Stimulated activated CD8-positive, alpha-beta memory T cell treated with anti-CD3 and anti-CD28 coated beads, Interleukin-12 subunit alpha, Interleukin-12 subunit beta, amount 100 ng/mL, for 4 hours (primary cell): ENCODE measurements around the gene PTPRM.

Experiments used
- DNase-seq: peaks from one replicate; pipeline ENCODE4 v3.0.0-alpha.2; 2020; ENCODE audit warnings: low read depth

The PTPRM gene

DNA sequence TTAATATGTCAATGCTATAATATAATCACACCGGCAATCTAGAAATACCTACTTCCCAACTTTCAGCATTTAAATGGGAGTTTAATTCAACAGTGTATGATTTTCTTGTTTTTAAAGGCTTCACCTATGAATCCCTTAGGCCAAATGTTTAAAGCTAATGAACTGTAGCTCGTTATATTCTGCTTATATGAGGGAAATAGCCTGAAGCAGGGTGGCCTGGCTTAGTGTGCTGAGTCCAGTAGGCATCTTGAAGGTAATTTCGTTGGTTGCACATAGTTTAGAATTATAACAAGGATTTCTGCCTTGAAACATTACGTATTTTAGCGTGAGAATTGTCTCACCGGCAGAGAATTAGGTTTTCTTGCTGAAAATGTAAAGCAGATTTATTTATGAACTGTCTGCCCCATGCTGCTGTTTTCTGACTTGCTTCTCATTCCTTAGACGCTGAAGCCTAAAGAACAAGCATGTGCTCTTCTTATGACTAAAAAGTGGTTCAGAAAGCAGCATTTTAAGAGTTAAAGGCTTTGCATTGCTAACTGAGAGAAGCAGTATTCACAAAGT is 608.5 kb downstream of the PTPRM start:
- DNase-seq: no peak

DNA sequence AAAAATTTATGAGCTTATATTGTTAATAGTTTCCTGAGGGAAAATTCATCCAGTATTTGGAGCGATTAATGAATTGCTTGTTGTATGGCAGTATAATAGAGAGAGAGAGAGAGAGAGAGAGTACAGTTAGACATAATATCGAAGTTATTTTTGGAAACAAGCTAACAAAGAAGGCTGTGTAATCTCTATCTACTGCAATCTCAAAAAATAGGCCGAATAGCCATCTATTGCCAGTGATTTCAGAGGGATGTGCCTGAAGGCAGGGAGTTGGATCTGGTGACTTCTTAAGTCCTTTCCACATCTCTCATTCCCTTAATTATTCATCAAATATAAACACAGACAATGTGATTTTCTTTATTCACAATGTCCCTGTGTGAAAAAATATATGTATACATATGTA is 609.0 kb downstream of the PTPRM start:
- no peak for DNase-seq

DNA sequence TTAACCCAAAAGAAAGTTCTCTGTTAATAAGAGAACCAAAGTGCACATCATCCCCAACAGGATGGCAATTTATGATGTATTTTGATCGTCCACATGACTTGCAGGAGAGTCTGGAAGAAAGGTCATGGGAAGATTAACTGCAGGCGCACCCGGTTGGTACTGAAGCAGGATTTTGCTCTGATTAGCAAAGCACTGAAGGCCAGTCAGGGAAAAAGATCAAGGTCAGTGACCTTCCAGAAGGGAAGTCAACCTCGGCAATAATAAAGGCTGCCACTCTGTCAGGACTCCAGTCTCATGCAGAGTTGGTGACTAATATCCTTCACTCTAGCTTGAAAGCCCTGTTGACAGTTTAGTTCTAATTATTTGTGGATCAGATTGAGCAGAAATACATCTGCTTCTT is 609.4 kb downstream of the PTPRM start:
- DNase-seq: no peak

DNA sequence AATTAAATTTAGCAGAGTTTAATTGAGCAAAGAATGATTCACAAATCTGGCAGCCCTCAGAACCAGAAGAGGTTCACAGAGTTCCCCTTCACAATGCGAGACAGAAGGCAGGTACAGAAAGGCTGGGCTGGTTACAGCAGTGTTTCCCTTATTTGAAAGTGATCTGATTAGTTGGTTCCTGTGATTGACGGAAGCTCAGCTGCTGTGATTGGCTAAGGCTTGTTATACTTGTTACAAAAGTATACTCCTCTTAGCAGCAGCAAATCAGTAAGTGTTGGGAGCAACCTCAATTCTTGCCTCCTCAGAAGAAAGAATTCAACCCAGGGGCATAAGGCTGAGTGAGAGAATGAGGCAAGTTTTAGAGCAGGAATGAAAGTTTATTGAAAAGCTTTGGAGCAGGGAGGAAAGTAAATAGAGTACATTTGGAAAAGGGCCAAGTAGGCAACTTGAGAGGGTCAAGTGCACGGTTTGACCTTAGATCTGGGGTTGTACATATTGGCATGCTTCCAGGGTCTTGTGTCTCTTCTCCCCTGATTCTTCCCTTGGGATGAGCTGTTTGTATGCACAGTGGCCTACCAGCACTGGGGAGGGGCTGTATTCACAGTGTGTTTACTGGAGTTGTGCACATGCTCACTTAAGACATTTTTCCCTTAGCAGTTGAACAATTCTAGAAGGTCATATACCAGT is 610.4 kb downstream of the PTPRM start:
- DNase-seq: no peak

DNA sequence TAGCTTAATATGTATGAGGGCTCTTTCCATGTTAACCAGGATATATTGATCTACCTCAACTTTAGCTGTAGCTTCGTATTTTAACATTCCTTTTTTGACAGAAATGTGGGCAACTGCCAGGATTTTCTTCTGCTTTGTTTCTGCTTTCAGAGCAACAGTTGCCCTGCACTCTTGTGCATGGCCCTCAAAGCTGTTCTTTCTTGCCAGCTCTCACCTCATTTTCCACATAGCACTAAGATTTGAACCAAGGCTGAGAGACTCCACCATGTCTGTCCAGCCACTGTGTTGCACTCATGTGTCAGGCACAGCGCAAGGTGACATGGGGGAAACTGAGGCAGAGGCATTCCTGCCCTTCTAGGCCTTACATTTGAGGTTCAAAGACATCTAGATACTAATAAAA is 619.3 kb downstream of the PTPRM start:
- DNase-seq: no peak

DNA sequence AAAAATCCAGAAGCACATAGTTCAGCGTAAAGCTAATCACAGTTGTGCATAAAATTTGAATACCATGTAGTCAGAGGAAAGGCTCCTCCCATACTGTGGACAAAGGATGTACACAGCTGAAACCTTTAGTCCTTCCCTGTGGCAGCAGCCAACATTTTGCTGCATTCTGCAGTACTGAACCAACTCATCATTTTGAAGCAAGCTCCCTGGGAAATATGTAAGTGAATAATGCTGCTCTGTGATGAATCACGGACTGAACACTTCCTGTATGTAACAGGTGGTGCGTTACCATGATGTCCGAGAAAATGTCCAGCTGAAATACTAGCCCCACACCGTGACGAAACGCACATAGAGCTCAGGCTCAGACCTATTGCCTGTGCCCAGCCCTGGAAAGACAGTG is 621.1 kb downstream of the PTPRM start:
- DNase-seq: no peak

DNA sequence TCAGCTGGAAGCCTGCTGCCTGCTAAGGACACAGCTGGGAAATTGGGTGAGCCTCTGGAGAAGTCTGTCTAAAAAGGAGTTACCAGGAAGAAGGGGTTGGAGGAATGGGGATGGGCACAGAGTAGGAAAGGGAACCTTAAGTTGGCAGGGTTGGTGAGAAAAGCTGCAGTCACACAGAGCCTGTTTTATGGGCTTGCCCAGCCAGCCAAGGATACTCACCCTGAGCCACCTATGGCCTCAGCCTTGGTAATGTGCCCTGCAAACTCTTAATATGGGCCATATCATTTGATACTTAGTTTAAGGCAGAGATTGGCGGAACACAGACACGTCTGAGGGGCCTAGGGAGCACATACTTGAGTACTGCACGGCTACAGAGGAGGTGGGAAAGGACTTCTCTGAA is 623.9 kb downstream of the PTPRM start:
- no peak for DNase-seq

DNA sequence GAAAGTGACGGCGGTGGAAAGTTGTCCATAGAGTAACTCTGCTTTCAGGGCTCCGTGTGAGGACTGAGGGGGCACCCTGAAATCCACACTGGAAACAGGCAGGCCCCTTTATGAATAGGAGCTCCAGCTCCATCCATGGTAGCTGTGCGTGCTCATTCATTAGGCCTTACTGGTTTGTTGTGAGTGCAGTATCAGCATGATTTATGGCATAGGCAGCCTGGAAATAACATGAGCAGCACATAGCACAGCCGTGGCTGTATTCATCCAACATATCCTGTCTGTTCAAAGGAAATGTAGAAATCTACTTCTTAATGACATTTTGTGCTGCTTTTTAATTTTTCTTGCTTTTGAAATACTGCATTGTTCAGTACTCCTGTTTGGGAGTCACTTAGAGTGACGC is 627.3 kb downstream of the PTPRM start:
- DNase-seq: no peak

DNA sequence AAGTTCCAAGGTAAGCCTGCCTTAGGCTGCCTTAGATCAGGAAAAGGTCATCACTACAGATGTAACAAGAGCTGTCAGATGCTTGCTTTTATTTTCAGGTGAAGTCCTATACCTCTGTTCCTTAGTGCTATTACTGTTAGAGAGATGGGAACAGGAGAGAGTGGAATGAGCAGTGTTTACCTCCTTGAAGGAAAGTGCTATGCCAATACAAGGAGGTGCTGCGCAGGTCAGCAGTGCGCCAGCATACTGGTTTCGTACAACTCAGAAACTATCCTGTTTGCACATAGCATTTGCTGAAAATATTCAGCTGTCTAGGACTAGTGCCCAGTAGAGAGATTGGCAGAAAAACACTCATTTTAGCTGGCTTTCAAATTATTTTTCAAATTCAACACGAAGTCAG is 629.1 kb downstream of the PTPRM start:
- no peak for DNase-seq

DNA sequence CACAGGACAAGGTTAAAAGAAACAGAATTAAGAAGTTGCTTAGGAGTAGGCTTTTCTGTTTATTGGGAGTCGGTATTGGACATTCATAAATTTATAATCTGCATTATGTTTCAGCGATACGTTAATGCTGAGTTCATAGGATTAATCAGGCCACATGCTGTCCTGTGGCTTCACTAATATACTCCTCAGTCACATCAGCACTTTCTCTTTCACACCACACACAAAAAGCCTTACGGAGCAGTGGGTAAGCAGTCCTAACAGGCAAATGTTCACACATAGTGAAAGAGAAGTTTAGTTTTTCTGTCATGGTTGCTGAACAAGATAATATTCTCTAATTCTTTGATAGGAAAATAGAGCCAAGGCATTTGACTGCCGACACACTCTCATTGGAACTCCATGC is 630.4 kb downstream of the PTPRM start:
- no peak for DNase-seq

DNA sequence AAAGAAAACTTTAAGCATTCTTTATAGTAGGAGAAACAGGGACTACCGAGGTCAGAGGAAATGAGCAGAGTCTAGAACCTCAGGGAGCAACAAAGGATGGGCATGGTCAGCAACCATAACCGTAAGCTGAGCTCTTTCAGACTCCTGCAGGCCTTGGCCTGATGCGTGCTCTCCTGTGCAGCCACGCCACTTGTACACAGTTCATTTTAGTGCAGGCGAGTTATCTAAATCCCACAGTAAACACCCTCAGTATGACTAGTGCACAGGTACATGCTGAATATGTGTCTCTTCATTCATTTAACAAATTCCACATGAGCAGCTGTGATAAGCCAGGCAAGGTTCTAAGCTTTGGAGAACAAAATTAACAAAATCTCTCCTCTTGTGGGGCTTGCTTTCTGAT is 640.9 kb downstream of the PTPRM start:
- DNase-seq: no peak

DNA sequence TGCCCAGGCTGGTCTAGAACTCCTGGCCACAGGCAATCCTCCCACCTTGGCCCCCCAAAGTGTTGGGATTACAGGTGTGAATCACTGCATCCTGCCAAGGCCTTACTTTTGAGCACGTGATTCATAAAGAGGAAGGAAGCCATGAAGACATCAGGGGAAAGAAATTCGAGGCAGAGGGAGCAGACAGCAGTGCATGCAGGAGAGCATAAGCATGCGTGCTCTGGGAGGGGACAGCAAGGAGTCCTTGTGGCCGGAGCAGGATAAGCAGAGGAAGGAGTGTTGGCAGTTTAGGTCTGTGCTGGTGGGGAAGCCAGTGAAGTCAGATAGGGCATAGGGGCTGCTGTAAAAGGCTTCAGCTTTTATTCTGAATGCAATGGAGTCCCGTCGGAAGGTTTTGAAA is 641.6 kb downstream of the PTPRM start:
- DNase-seq: no peak

DNA sequence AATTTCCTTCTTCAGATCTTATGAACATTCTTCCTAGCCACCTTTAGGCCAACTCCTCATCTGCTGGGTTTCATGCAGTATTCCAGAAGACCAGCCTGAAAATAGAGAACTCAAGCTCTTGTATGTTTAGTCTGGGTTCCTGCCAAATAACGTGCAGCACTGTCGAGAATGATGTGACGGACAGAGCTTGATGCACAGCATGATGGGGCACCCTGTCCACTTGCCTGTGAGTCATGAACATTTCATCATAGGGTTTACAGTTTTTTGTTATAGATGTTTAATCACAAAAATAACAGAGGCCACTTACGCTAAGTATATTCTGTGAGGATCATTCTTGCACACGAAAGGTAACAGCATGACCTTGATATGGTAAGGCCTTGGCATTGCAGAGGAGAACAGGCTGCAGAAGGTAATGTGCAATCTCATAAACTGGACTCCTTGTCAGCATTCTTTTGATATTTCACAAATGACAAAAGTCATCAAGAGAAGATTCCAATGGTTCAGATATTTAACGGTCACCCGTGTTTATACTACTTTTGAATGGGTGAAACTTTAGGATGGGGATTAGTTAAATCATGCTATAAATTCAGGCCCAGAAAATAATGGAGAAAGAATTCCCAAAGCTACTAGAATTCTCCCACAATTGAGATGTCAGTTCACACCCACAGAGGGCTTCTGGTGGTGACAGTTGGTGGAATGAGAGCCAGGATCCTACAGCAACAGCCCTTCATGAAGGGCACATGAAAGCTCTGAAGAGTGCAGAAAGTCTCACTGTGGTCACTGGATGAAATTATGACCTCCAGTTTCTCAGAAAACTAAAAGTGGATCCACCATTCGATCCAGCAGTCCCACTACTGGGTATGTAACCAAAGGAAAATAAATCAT is 646.0 kb downstream of the PTPRM start:
- DNase-seq: no peak

DNA sequence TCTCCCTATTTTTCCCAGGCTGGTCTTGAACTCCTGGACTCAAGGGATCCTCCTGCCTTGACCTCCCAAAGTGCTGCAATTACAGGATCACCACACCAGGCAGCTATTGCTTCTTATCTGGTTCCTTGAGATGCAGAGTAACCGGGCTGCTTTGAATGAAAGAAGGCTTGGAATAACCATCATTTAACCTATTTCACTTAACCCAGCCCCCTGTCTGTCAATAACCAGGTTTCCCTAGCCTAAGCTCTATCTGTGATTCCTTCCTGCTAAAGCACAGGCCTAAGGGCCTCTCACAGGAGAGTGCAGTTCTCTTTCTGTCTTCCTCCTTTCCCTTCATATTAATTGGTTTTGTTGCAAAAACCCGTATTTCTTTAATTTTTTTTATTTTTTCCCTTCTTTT is 648.6 kb downstream of the PTPRM start:
- no peak for DNase-seq

DNA sequence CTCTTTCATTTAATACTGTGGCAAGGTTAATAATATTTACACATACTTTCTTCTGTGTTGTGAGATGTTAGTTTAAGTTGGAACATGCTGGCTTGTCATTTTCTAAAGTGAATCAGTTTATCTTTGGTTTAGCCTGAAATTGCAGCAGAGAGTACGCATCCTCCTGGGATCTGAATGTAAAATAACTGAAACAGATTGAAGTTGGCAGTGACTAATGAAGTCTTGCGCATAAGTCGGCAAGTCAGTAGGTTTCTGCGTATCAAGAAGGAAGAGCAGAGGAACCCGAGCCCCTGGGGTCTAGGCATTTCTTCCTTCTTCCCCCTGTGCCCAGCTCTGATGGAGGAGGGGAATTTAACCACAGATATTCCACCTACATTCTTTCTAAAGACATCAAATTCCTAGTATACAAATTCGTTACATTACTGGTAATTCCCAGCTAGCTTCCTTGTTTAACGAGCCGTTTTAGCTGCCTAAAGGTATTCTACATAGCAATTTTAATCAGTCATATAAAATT is 650.0 kb downstream of the PTPRM start:
- no peak for DNase-seq

DNA sequence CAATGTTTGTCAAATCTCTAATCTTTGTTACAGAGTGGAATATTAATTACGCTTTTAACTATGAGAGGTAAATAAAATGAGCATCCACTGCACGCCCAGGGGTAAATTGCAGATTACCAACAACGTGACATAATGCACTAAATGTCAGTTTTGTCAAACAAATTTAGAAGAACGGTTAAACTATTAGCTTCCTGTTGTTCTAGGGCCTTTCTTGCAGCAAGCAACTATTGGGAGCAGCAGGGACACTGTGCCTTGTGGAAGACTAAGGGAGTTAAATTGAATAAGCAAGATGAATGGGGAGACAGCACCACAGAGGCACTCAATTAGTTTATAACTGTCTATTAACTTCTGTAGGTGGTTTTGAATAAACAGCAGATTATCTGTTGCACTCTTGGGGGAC is 651.1 kb downstream of the PTPRM start:
- no peak for DNase-seq

DNA sequence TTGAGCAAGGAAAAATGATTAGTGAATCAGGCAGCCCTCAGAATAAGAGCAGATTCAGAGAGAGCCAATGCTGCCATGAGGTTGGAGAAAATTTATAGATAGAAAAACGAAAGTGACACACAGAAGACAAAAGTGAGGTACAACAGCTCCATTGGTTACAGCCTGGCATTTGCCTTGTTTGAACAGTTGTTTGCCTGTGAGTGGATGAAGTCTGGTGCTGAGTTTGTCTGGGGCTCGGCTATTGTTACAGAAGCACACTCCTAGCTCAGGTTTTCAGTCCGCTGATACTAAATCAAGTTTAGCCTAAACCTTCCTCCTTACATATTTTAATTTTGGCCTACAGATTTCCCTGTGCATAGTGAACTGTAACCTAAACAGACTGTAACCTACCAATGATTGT is 654.3 kb downstream of the PTPRM start:
- DNase-seq: no peak

DNA sequence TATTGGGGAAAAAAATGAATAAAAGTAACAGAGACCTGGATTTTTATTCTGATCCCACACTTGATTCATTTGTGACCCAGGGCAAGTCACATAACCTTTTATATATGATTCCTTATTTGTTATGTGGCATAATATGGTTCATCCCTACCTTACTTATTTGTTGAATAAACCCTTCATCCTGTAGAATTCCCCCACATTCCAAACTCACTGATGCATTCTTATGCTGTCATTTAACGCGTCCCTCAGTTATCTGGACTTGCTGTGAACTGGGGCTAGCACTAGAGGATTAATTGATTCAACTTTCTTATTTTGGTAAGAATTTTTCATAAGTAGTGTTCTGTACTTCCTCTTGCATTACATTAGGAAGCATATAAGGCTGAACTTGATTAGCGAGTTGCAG is 657.5 kb downstream of the PTPRM start:
- no peak for DNase-seq

DNA sequence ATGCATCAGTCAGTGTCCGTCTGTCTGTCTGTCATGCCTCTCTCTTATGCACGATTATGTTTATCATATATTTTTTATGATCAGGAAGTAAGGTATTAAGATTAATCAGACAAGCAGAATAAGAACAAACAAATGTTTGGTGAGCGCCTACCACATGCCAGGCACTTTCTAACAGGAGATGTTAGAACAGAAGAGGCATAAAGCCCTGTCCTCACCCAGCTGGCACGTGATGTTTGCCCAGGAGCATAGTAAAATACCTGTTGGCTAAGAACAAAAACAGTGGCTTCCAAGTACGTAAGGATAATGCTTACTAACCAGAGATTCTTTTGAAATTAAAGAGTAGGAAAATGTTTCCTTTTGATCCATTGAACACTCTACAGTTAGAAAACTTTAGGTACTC is 661.9 kb downstream of the PTPRM start:
- no peak for DNase-seq

DNA sequence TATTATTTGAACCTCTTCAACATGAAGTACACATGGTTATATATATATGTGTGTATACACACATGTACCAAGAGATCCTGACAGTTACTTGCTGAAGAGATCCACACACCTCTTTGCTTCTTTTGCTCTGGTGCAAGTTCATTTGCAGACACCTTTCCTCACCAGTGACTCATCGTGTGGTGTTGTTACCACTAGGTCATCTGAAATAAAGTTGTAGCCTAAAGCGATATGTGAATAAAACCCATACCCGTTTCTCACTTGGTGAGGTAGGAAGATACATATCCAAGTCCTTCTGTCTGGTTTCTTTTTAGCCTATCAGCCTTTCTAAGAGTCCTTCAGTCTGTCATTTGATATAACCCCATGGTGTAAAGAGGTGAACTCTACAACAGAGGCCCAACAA is 662.7 kb downstream of the PTPRM start:
- DNase-seq: no peak

DNA sequence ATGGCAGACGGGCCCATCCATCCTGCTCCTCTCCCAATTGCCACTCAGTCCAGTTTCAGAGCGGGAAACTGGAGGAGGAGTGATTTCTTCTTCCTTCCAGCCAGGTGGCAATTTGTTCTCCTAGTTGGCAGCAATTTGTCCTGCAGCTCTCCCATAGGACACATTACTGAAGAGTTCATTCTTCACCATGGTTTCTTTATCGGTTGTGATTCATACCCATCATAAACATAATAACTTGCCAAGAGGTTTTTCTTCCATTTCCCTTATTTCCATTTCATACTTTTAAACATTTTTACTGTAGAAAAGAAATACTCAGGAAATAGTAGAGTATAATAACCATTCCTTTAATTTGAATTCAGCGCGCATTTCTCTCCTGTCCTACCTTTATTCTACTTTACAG is 664.2 kb downstream of the PTPRM start:
- DNase-seq: no peak

DNA sequence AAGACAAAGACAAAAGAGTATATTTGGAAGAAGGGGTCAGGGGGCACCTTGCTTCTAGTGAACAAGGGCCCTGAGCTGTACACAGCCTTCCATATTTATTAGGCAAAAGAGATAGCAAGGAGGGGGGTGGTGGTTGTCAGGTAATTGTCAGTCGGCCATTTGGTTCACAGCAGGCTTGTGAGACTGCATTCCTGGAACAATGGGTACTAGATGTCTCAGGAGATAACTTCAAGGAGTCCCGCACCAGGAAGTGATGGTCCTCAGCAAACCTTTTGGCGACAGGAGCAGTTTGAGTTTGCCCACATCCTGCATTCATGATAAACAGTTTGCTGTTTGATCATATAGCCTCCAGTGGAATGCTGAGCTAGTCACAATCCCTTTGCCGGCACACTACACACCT is 665.7 kb downstream of the PTPRM start:
- no peak for DNase-seq

DNA sequence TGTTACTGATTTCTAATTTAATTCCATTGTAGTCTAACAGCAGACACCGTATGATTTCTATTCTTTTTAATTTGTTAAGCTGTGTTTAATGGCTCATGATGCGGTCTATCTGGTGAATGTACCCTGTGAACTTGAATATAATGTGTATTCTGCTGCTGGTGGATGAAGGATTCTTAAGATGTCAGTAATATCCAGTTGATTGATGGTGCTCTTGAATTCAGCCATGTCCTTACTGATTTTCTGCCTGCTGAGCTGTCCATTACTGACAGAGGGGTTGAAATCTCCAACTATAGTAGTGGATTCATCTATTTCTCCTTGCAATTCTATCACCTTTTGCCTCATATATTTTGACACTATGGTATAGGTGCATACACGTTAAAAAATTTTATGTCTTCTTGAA is 668.8 kb downstream of the PTPRM start:
- no peak for DNase-seq
